ENCODE data around the gene ALK.

ALK gene

DNA sequence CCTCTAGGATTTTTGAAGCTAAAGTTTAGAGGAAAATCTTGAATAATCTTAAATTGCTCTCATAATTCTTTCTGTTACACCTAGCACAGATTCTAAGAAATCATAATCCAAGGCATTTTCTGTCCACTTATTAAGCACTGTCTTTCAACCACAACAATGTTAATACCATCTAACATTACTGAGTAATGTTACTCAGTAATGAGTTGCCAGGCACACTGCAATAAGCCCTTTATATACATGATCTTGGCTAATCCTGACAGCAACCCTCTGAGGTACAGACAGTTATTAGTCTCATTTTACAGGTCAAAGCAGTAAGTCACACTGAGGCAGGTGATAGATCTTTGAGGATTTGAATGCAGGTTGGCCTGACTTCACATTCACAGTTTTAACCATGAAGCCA lies 291.9 kb downstream of the ALK start:
- no peak for DNase-seq

DNA sequence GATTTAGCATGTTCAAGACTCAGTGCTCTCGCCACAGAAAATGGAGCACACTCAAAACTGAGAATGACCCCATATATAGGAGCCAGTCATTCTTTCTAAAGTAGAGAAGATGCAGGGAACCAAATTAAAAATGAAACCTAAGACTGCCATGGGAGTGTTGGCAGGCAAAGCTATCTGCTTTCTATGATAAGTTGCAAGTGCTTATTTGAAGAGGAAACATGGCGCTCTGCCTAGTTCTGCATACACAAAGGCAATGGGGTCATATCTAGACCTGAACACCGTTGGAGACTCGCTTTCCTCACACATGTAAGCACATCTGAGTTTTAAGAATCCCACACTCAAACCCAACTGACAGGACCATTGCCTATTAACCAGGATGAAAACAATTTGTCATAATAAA lies 292.5 kb downstream of the ALK start:
- DNase-seq: no peak

DNA sequence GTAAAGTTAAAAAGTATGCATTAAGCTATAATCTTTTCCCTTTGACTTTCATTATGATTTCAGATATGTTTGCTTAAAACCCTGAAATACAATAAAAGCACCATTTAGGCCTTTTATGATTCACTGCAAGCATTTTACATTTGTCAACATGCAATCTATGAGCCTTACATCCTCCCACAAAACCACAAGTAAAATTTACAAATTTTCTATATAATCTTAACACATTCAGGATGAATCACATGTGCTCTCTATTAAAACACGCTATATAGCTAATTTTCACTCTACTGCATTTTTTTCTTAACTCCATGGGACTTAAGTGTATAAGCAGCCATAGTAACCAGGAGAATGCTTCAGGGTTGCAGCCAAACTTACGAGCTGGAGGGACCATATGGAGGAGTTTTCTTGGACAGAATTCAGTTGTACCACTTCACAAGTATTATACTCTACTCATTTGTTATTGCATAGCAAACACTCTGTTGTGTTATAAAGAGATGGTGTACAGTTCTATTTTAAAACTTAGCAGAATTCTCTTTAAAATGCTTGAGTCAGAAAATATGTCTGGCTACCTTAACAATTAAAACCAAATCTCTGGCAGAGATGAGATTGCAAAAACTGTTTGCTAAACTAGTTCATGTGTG lies 293.2 kb downstream of the ALK start:
- no peak for DNase-seq

DNA sequence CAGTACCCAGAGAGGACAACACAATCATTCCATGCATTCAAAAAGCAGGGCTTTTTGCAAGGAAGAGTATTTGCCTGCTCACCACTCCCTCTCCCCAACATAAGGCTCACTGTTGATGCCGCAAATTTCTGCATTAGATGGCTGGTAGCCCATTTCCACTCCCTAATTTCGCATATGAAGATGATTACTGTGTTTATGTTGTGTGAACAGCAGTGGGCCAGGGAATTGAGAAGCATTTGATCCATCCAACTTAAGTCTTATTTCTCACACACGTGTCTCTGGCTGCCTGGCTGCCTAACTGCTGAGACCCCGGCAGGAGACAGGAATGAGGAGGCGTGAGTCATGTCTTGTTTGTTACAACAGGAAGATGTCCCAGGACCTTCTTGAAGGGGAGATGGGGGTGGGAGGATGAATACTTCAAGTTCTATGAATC lies 294.1 kb downstream of the ALK start:
- no peak for DNase-seq

DNA sequence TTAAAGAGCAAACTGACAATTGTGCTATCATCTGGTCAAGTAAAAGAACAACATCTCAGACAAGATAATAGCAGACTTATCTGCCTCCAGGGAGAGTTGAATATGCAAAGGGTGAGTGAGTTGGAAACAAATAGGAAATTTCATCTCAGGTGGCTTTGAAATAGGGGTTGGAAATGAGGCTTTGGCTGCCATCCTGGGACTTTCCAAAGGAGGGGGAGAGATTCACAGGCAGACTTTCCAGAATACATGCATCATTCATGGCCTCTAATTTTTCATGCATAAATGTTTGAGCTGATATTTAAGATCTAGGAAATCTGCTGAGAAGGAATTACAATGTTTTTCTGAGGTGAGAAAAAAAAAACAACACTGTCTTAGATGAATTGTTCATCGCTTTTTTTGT lies 300.5 kb downstream of the ALK start:
- DNase-seq: no peak

DNA sequence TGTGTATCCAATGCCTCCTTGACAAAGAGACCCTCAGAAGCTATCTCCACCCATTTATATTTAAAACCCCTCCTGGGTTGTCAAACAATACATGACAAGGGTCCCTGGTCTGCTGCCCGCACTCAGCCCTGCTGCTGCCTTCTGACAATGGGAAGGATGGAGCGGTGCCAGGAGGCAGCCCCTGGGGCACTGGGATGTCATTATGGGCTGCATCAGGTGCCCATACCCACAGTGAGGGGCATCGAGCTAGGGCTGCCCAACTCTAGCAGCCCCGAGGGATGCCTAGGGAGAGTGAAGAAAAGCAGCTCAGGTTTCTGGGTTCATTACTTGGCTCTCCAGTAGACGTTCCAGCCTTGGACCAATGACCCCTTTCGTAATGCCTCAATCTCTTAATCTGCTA lies 301.7 kb downstream of the ALK start:
- no peak for DNase-seq

DNA sequence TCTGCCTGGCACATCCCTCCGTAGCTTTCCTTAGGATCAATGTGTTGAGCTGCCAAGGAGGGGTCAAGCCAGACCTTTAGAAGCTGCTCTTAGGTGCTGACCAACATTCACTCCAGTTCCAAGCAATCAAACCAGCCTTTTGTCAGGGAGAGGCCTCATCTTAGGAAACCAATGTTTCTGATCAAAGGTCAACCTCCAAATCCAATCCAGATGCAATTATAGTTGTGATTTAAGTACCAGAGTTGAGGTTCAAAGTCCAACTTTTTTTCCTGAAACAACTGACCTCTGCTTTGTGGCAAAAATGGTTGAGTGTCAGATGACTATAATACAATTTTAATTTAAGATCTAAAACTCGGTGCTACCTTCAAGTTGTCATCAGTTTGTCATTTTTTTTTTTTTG lies 303.4 kb downstream of the ALK start:
- DNase-seq: no peak

DNA sequence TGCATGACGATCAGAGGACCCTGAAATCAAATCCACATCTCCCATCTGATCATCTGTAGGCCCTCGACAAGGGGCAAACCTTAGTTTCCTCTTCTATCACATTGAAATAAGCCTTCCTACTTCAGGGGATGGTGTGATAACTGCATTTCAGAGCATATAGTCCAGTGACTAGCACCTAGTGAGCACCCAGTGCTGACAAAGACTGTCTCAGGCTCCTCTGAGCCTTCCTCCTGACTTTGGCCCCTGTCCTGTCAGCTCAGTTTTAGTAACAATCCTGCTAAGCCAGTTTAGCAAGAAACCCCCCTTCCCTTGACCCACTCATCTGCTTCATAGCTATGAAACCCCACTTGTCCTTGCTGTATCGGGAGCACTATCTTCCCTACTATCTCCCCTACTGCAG lies 304.0 kb downstream of the ALK start:
- no peak for DNase-seq

DNA sequence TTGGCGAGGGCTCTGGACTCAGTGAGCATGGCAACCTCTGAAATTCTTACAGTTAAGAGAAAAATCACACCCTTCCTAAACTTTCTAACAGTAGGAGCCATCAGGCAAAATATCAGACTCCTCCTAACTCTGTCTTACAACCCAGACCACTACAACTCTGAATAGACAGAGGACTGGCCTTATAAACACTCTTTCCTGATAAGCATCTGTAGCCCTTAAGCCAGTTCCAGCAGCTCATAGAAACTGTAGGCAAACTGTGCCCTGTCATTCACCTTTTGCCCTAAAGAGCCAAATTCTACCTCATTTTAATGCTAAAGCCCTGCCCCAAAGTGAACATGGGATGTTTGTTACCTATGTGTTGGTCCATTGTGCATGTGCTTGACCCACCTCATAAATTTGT lies 304.8 kb downstream of the ALK start:
- no peak for DNase-seq

DNA sequence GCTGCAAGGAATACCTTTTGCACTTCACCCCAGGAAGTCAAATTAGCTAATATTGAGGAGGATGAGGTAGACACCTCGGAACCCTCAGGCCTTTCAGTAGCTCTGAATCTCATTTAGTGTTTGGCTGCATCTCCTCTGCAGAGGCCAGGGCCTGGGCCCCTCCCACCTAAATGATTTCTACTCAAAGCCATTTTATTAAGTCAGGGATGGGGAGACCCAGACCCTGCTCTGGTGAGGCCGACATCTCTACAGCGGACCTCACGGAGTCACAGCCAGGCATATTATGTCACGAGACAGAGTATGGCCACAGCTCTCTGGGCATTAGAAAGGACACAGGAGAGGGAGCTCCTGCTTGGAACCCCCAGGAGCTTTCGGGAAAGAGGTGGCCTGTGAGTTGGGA lies 305.5 kb downstream of the ALK start:
- no peak for DNase-seq

- DNase-seq: no peak
Measured at GRCh38 chr2:29615183-29615582, 306.2 kb downstream of the ALK start.

GRCh38 chr2:29614295-29614830 lies 307.0 kb downstream of the ALK start:
- no peak for DNase-seq

DNA sequence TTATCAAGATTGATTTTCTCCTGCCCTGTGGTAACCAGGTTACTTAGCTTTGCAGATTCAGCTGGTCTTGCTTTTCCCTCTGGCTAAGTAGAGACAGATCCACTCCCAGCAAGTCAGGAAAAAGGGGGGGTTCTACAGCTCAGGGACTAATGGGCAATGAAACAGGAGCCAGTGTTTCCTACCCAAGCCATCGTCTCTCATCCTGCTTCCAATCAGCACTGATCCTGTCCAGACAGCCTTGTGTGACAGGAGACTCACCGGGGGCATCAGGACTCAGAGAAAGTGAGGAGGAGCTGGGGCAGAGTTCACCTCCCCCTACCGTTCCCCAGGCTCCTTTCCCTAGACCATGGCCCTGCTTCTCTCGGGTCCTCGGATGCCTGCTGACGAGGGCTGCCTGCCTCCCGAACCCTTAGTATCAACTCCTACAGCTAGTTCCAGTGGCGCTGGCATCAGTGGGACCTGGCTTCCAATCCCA lies 307.6 kb downstream of the ALK start:
- DNase-seq: no peak

- DNase-seq: no peak
Measured at GRCh38 chr2:29613067-29613466, 308.3 kb downstream of the ALK start.

GRCh38 chr2:29612568-29612967 lies 308.8 kb downstream of the ALK start:
- no peak for DNase-seq

- DNase-seq: no peak
Measured at GRCh38 chr2:29611850-29612249, 309.5 kb downstream of the ALK start.

GRCh38 chr2:29611261-29611660 lies 310.1 kb downstream of the ALK start:
- DNase-seq: no peak

DNA sequence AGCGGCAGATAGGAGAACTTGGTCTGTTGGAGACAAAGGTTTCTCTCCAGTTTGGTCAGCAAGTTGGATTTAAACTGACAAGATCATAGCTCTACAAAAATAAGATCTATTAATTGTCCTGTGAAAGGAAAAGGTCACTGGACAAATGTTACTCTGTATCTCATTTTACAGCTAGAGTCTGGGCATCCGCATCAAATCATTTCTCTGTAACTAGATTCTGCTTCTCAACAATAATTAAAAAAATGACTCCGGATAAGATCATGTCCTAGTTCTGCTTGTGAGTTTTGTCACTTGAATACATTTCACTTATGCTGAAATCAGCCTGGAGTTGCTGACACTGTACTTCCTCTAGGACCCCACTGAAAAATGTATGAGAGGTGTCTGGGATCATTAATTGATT lies 310.8 kb downstream of the ALK start:
- no peak for DNase-seq

DNA sequence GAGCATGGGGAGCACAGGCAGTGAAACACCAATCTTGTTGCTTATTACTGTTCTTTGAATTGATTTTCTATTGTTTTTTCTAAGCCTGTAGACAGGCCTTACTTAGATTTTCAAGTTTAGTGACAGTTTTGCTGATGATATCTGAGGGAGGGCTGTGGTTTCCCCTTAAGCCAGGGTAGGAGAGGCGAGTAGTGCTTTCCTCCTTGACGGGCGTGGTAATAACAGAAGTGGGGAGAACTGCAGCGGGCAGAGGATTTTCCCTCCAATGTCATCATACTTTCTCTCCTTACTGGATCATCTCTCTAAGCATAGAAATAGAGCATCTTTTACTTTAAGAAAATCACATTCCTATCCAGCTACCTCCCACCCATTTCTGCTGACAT lies 314.4 kb downstream of the ALK start:
- no peak for DNase-seq

DNA sequence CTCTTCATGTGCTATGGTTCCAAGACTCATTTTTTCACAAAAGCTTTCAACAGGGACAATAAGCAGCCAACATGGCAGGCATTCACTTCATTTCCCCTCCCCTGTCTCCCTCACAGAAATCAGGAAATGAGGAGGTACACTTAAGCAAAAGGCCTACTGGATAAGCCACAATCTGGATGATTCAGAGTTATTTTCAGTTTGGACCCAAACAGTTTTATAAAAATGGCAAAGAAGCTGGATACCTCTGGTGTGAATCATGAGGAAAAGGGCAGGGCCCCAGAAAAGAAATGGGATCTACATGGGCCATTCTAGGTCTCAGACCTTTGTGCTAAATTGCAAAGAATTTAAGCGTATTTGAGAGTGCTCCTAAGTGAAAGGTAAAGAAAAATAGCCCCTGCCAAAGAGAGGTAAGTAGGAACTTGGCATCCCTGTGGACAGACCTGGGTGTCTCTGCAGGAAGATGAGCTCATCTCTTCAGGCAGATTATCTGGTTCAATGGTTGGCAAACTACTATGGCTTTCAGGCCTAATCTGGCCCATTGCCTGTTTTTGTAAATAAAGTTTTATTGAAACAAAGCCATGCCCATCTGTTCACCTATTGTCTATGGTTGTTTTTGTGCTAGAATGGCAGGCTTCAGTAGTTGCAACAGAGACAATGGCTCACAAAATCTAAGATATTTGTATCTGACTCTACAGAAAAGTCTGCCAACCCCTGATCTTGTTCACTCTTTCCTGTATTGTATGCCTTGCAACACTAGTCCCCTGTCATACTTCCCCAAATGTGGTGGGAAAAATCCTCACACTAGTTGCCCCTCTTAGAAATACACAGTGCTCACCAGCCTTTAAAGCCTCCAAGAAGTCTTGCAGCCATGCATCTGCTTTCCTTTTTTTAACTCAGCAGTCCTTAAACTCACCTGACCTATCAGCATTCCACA lies 315.0 kb downstream of the ALK start:
- peak; percentile 39 for DNase-seq

DNA sequence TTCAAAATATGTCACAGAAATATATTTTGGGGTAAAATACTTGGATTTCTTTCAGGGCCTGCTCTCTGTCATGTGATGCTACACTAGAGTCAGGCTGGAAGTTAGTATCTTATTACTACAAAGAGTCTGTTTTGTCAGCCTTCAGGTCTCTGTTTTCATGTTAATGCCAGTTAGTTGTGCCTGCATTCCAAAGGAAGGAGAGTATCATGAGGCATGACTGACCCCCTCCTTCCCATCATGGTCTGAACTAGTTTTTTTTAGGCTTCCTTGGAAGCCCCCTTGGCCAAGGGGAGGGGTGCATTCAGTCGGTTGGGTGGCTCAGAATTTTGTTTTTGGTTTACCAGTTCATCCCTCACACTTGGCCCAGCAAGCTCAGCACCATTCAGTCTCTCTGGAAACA lies 318.0 kb downstream of the ALK start:
- no peak for DNase-seq

DNA sequence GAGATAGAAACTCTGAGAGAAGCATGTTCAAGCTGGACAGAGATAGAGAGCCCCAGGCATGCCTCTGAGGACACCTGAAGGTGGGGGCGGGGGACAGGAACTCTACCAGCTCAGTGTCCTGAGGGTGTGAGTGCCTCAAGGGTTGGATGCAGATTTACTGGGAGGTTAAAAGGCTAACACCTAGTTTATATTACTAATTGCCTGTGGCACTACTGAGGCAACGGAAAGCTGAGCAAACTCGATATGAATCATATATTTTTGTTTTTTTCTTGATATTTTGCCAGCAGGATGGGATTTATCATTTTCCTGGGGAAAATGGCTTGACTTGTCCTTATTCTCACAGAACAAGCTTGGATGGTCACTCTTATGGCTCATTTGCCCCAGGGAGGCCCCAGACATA lies 319.5 kb downstream of the ALK start:
- DNase-seq: no peak

DNA sequence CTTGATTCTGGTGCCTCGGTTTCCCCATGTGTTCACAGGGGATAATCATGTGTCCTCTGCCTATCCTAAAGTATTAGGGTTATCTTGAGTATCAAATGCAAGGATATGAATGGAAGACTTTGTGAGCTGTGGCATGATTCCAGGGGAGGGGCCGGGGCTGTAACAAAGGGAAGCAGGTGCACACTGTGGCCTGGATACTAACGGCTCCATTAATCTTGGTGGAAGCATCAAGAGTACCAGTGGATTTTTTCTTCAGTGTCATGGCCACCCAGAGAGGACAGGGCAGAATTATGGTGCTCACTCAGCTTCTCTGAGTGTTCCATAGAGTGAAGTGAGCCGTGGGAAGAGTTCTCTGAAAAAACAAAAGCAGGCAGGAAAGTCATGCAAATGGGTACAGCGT lies 320.1 kb downstream of the ALK start:
- no peak for DNase-seq

- no peak for DNase-seq
Measured at GRCh38 chr2:29599946-29600345, 321.4 kb downstream of the ALK start.

Measured in NCI-H2171 treated with DMSO at 0.1 percent for 48 hours (cell line).